ENCODE results near the gene CYP2W1.
"Not testable (repeated sequence)": the region's sequence is repeated elsewhere in the genome, so short reads cannot be mapped to it uniquely, and the experiment has no call there.

Gene CYP2W1

GRCh38 chr7:999941-1000935, 17.3 kb downstream of the CYP2W1 start:
- Histone ChIP-seq H3K27me3 (ENCODE audit: insufficient read depth, poor library complexity, severe bottlenecking) (no peaks in the 10 kb centered on the region), H3K27ac (replicated peaks) (no peak overlapping the region), H3K4me3 (replicated peaks; ENCODE audit: insufficient read depth, low read length) (no peak overlapping the region)
- no peak for DNase-seq (ENCODE audit: low read depth in 1 of 2, low spot score in 1 of 2)
- TF ChIP-seq CTCF (IDR thresholded peaks at IDR 0.05; ENCODE audit: insufficient read depth, low read length) (no peak), GABPA (IDR thresholded peaks at IDR 0.05; ENCODE audit: low read depth) (no peak), POLR2AphosphoS5 (IDR thresholded peaks at IDR 0.05; ENCODE audit: low read depth) (no peak), SPI1 (IDR thresholded peaks at IDR 0.05; ENCODE audit: borderline replicate concordance, low read depth) (no peak), REST (IDR thresholded peaks at IDR 0.05; ENCODE audit: insufficient replicate concordance, low read depth) (no peak)

- DNase-seq (ENCODE audit: low read depth in 1 of 2, low spot score in 1 of 2); H3K27ac ChIP-seq (replicated peaks); H3K27me3 ChIP-seq (ENCODE audit: insufficient read depth, poor library complexity, severe bottlenecking); H3K4me3 ChIP-seq (replicated peaks; ENCODE audit: insufficient read depth, low read length): not testable (repeated sequence)
These were observed 18.2 kb downstream of the CYP2W1 start for GRCh38 chr7:1001069-1001770.

GRCh38 chr7:1002026-1002425, 19.0 kb downstream of the CYP2W1 start:
- not testable (repeated sequence) for H3K4me3 ChIP-seq (replicated peaks; ENCODE audit: insufficient read depth, low read length); H3K27ac ChIP-seq (replicated peaks); H3K27me3 ChIP-seq (ENCODE audit: insufficient read depth, poor library complexity, severe bottlenecking); DNase-seq (ENCODE audit: low read depth in 1 of 2, low spot score in 1 of 2)

- H3K4me3 ChIP-seq (replicated peaks; ENCODE audit: insufficient read depth, low read length); H3K27me3 ChIP-seq (ENCODE audit: insufficient read depth, poor library complexity, severe bottlenecking); DNase-seq (ENCODE audit: low read depth in 1 of 2, low spot score in 1 of 2); H3K27ac ChIP-seq (replicated peaks): not testable (repeated sequence)
These were observed 19.5 kb downstream of the CYP2W1 start for GRCh38 chr7:1002445-1002844.

GRCh38 chr7:1004018-1004852, 21.3 kb downstream of the CYP2W1 start:
- H3K27me3 ChIP-seq (ENCODE audit: insufficient read depth, poor library complexity, severe bottlenecking), result no peaks in the 10 kb centered on the region
- DNase-seq (ENCODE audit: low read depth in 1 of 2, low spot score in 1 of 2), result no peak
- no peak overlapping the region for H3K27ac ChIP-seq (replicated peaks)
- no peak for TF ChIP-seq POLR2AphosphoS5 (IDR thresholded peaks at IDR 0.05; ENCODE audit: low read depth)
- TF ChIP-seq GABPA (IDR thresholded peaks at IDR 0.05; ENCODE audit: low read depth), result no peak
- TF ChIP-seq SPI1 (IDR thresholded peaks at IDR 0.05; ENCODE audit: borderline replicate concordance, low read depth), result no peak
- no peak for TF ChIP-seq CTCF (IDR thresholded peaks at IDR 0.05; ENCODE audit: insufficient read depth, low read length)
- TF ChIP-seq REST (IDR thresholded peaks at IDR 0.05; ENCODE audit: insufficient replicate concordance, low read depth), result no peak
- H3K4me3 ChIP-seq (replicated peaks; ENCODE audit: insufficient read depth, low read length), result no peak overlapping the region
